Heart right ventricle (tissue), 16 donors: ENCODE data around the gene TTC1. TPM values are rescaled to one million over a fixed set of nuclear protein-coding genes. Genes with fewer than 3 reads are reported as not detected.

Source experiments
- ATAC-seq, 8 donors: fragments of 200-7000 bp; cut with Tn5 transposase; one replicate each; pipeline ENCODE4 v1.9.1; 2020; ENCODE audit warnings: mild to moderate bottlenecking in 8 of 8, moderate library complexity in 8 of 8, moderate number of reproducible peaks in 1 of 8
- DNase-seq, 2 donors: peaks; one replicate each; pipeline ENCODE4 v3.0.0-alpha.2; 2020
- H3K27ac ChIP-seq, 10 donors: fragments of 200-600 bp; sonication (generic) in 2 of 10; one replicate each; pipeline versions ENCODE4 v1.5.0 to v1.8.0; 2020 to 2022; ENCODE audit warnings: mild to moderate bottlenecking in 3 of 10
- H3K27me3 ChIP-seq, 7 donors: fragments of 200-600 bp; one replicate each; pipeline ENCODE4 v1.8.0; 2021 to 2022; ENCODE audit warnings: mild to moderate bottlenecking in 2 of 7
- H3K36me3 ChIP-seq, 9 donors: fragments of 200-600 bp; sonication (generic) in 1 of 9; one replicate each; pipeline versions ENCODE4 v1.5.0 to v1.8.0; 2020 to 2022; ENCODE audit warnings: mild to moderate bottlenecking in 2 of 9
- H3K4me1 ChIP-seq, 9 donors: fragments of 200-600 bp; sonication (generic) in 1 of 9; one replicate each; pipeline versions ENCODE4 v1.5.0 to v1.8.0; 2020 to 2022; ENCODE audit warnings: mild to moderate bottlenecking in 4 of 9
- H3K4me3 ChIP-seq, 10 donors: fragments of 200-600 bp; sonication (generic) in 2 of 10; one replicate each; pipeline versions ENCODE4 v1.5.0 to v1.8.0; 2020 to 2022; ENCODE audit warnings: mild to moderate bottlenecking in 7 of 10, moderate library complexity in 2 of 10
- H3K9me3 ChIP-seq, 11 donors: fragments of 200-600 bp in 10 of 11; sonication (generic) in 2 of 11; one replicate each; pipeline versions ENCODE4 v1.5.0 to v1.8.0; 2013 to 2022; ENCODE audit warnings: mild to moderate bottlenecking in 2 of 11, control low read depth in 1 of 11, moderate library complexity in 1 of 11
- CTCF ChIP-seq, 9 donors: fragments of 200-600 bp; sonication (generic) in 2 of 9; IDR thresholded peaks; one replicate each; pipeline versions ENCODE4 v1.5.0 to v1.8.0; 2021 to 2022; ENCODE audit warnings: antibody characterized with exemption in 9 of 9, mild to moderate bottlenecking in 5 of 9, moderate library complexity in 1 of 9
- WGBS, 2 donors: extraction: QIAGEN DNeasy Blood & Tissue Kit; methylation state at CpG; one replicate each; pipeline ENCODE4 v1.1.7; 2013; ENCODE audit warnings: inconsistent platforms in 1 of 2; 5-methylcytosine and 5-hydroxymethylcytosine counted together
- intact Hi-C, 10 donors: fragments of 100-400 bp; cut with DNase I; formaldehyde crosslinking; loops; one replicate each; pipeline versions ENCODE4 v1.11.1 to v1.14.2; 2022
- polyA plus RNA-seq, 2 donors: library from polyadenylated mRNA; stranded (reverse); fragments of 200-250 nt; gene quantifications; one replicate each; pipeline ENCODE4 v1.2.3, GENCODE V29; 2013
- total RNA-seq, 10 donors: library from RNA; stranded (reverse); fragmentation: NEBNext Ultra II Directional in 3 of 10; extraction: Animal tissue kit (Norgen Biotek cat#: 25700) in 3 of 10; gene quantifications; one replicate each; pipeline versions ENCODE4 v1.2.1 to v1.2.4, GENCODE V29; 2021 to 2023
- donor health status: Arrhythmogenic right ventricular cardiomyopathy.
- donor health status: ischemic (EF 13 %, LVEDD 7.1; RV severe dilation, severe dysfunction).
- donor health status: healthy with polysubstance abuse.
- donor health status: DM: no; HTN: yes; CAD: no.
- donor health status: DM: no; HTN: no; CAD: no.
- donor health status: ischemic (EF 25% LVEDD 6.9; RV normal size, moderate dysfunction).
- donor health status: ischemic (EF 25% LVEDD 5.7; RV mildly dilated, moderate dysfunction).
- donor health status: healthy.
- donor health status: DM: yes; HTN: yes; CAD: no.
- donor health status: Ischemic cardiomyopathy.
- donor health status: ischemic (EF 35%, LVEDD 5.7; RV mildly dilated, moderate dysfunction).
- donor health status: nonischemic (EF 11% LVEDD 7.7; RV severe dilation, severe dysfunction).
- donor health status: DM: yes; HTN: yes; CAD: no.
- donor health status: PGD.
- donor health status: ischemic (EF 29% LVEDD 5.4; RV normal size, mild dysfunction).
- donor health status: nonischemic (EF 23%, LVEDD 6.1; RV moderate dilation, normal function).

Gene TTC1
- total and polyA plus RNA-seq, 12 donors, result 52.0 to 125 (median 82.3) TPM

GRCh38 chr5:160081495-160081894, 72.6 kb downstream of the TTC1 start:
- peaks cover 0 to 42% (median 4%) of the 10 kb centered on the region in 9 donors for H3K36me3 ChIP-seq
- TF ChIP-seq CTCF (IDR thresholded peaks at IDR 0.05), result no peak
- ATAC-seq, result no peak
- no peak overlapping the region for H3K4me3 ChIP-seq
- peaks cover 0 to 10% (median 0%) of the 10 kb centered on the region in 9 donors for H3K4me1 ChIP-seq
- no peak for DNase-seq
- no peaks in the 10 kb centered on the region for H3K9me3 ChIP-seq
- no peaks in the 10 kb centered on the region for H3K27me3 ChIP-seq
- intact Hi-C loops, result no loop called here
- WGBS, 2 donors, result 78 to 79% methylated on average over 3 of the region's 3 CpGs
- H3K27ac ChIP-seq, result no peak overlapping the region

- ATAC-seq (no peak), DNase-seq (no peak)
- WGBS, 2 donors, result 61 to 62% methylated on average over 9 of the region's 9 CpGs
- no peaks in the 10 kb centered on the region for H3K27me3 ChIP-seq
- peaks cover 0 to 28% (median 4%) of the 10 kb centered on the region in 9 donors for H3K36me3 ChIP-seq
- no peak for TF ChIP-seq CTCF (IDR thresholded peaks at IDR 0.05)
- no peaks in the 10 kb centered on the region for H3K9me3 ChIP-seq
- H3K4me3 ChIP-seq, result no peak overlapping the region
- peaks cover 0 to 10% (median 0%) of the 10 kb centered on the region in 9 donors for H3K4me1 ChIP-seq
- intact Hi-C loops, result no loop called here
- H3K27ac ChIP-seq, result no peak overlapping the region
These were observed 73.9 kb downstream of the TTC1 start for GRCh38 chr5:160082614-160083500.

GRCh38 chr5:160083501-160083900, 74.6 kb downstream of the TTC1 start:
- H3K9me3 ChIP-seq, result no peaks in the 10 kb centered on the region
- intact Hi-C loops, result no loop called here
- H3K4me3 ChIP-seq, result no peak overlapping the region
- no peak for TF ChIP-seq CTCF (IDR thresholded peaks at IDR 0.05)
- ATAC-seq, result no peak
- H3K4me1 ChIP-seq, result peaks cover 0 to 10% (median 0%) of the 10 kb centered on the region in 9 donors
- no peak overlapping the region for H3K27ac ChIP-seq
- H3K27me3 ChIP-seq, result no peaks in the 10 kb centered on the region
- no peak for DNase-seq
- 74 to 76% methylated on average over 3 of the region's 3 CpGs for WGBS, 2 donors
- peaks cover 0 to 21% (median 0%) of the 10 kb centered on the region in 9 donors for H3K36me3 ChIP-seq

GRCh38 chr5:160084144-160084543, 75.2 kb downstream of the TTC1 start:
- 98 to 100% methylated on average over 1 of the region's 1 CpG for WGBS, 2 donors
- ATAC-seq (no peak), DNase-seq (no peak)
- H3K4me1 ChIP-seq, result peaks cover 0 to 10% (median 0%) of the 10 kb centered on the region in 9 donors
- peaks cover 0 to 18% (median 0%) of the 10 kb centered on the region in 9 donors for H3K36me3 ChIP-seq
- no peak overlapping the region for H3K27ac ChIP-seq
- no peaks in the 10 kb centered on the region for H3K9me3 ChIP-seq
- TF ChIP-seq CTCF (IDR thresholded peaks at IDR 0.05), result no peak
- H3K27me3 ChIP-seq, result no peaks in the 10 kb centered on the region
- H3K4me3 ChIP-seq, result no peak overlapping the region
- intact Hi-C loops, result no loop called here
